ENCODE results near the gene MPL. TPM values are rescaled to one million over a fixed set of nuclear protein-coding genes. Genes with fewer than 3 reads are reported as not detected.

Gene MPL
- total RNA-seq, 1 experiment from 2014 or later: 0.52 TPM

DNA sequence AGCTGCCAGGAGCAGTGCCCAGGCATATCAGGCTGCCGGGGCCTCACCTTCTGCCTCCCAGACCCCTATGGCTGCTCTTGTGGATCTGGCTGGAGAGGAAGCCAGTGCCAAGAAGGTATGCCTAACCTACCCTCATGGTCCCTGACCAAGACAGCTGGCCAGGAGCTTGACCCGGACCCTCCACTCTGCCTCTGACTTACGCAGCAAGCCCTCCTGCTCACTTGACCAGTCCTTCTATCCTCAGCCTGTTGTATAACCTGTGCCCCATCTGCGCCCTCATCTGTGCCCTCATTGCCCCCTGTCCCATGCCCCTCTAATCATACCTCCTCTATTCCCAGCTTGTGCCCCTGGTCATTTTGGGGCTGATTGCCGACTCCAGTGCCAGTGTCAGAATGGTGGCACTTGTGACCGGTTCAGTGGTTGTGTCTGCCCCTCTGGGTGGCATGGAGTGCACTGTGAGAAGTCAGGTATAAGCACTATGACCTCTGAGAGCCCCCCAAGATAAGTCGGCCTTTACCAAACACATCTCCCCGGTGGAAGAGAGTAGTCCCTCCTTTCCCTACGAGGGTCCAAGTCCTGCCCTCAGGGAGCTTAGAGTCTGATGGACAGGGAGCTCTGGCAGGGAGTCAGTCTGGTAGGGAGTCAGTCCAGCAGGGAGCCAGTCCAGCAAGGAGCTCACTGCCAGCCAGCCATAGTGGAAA, 30.0 kb upstream of the MPL start:
- BruUV-seq (replicated peaks): no TSS peak
- H3K9me3 Mint-ChIP-seq (ENCODE audit: low read depth, unreplicated experiment): no peaks in the 10 kb centered on the region
- H3K27ac Mint-ChIP-seq (ENCODE audit: unreplicated experiment): no peak overlapping the region
- intact Hi-C loops (cut with micrococcal nuclease; ENCODE audit: unreplicated experiment): no loop called here
- TF ChIP-seq CTCF (IDR thresholded peaks at IDR 0.05; ENCODE audit: unreplicated experiment): no peak
- no peaks in the 10 kb centered on the region for H3K4me1 Mint-ChIP-seq (ENCODE audit: low read depth, unreplicated experiment)
- CTCF ChIA-PET: no interaction called here
- H3K4me3 Mint-ChIP-seq (ENCODE audit: low read depth, unreplicated experiment): no peak overlapping the region
- H3K36me3 Mint-ChIP-seq (ENCODE audit: insufficient read depth, unreplicated experiment): peaks cover 4% of the 10 kb centered on the region
- DNase-seq: no peak
- peaks cover 61% of the 10 kb centered on the region for H3K27me3 Mint-ChIP-seq (ENCODE audit: unreplicated experiment)

GRCh38 chr1:43308635-43309404, 28.8 kb upstream of the MPL start:
- DNase-seq: no peak
- BruUV-seq (replicated peaks): no TSS peak
- CTCF ChIA-PET: no interaction called here
- no peaks in the 10 kb centered on the region for H3K9me3 Mint-ChIP-seq (ENCODE audit: low read depth, unreplicated experiment)
- peaks cover 5% of the 10 kb centered on the region for H3K36me3 Mint-ChIP-seq (ENCODE audit: insufficient read depth, unreplicated experiment)
- no peak for TF ChIP-seq CTCF (IDR thresholded peaks at IDR 0.05; ENCODE audit: unreplicated experiment)
- H3K27me3 Mint-ChIP-seq (ENCODE audit: unreplicated experiment): peaks cover 52% of the 10 kb centered on the region
- intact Hi-C loops (cut with micrococcal nuclease; ENCODE audit: unreplicated experiment): no loop called here
- H3K4me1 Mint-ChIP-seq (ENCODE audit: low read depth, unreplicated experiment): no peaks in the 10 kb centered on the region
- no peak overlapping the region for H3K27ac Mint-ChIP-seq (ENCODE audit: unreplicated experiment)
- no peak overlapping the region for H3K4me3 Mint-ChIP-seq (ENCODE audit: low read depth, unreplicated experiment)

DNA sequence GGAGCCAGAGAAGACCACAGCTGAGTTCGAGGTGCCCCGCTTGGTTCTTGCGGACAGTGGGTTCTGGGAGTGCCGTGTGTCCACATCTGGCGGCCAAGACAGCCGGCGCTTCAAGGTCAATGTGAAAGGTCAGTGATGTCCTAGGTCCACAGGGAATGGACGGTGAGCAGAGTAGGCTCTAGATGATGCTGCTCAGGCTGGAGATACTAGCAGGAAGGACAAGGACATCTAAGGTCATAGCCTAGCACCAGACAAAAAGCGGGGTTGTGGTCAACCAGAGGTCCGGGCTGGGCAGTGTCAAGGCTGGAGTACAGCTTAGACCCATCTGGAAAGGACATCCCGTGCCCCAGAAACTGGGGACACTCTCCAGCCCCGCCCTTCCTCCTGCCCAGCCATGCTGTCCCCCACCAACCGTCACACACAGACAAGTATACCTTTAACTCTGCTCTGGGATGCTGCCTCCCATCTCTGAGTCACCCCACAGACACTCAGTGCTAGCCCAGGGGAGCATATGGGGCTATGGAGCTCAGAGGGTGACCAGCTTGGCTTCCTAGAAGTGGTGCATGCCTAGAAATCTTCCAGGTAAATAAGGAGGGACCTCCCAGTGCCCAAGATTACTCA, 28.1 kb upstream of the MPL start:
- Mint-ChIP-seq H3K9me3 (ENCODE audit: low read depth, unreplicated experiment) (no peaks in the 10 kb centered on the region), H3K4me3 (ENCODE audit: low read depth, unreplicated experiment) (no peak overlapping the region), H3K36me3 (ENCODE audit: insufficient read depth, unreplicated experiment) (peaks cover 5% of the 10 kb centered on the region), H3K4me1 (ENCODE audit: low read depth, unreplicated experiment) (no peaks in the 10 kb centered on the region), H3K27me3 (ENCODE audit: unreplicated experiment) (peaks cover 45% of the 10 kb centered on the region), H3K27ac (ENCODE audit: unreplicated experiment) (no peak overlapping the region)
- no peak for TF ChIP-seq CTCF (IDR thresholded peaks at IDR 0.05; ENCODE audit: unreplicated experiment)
- CTCF ChIA-PET: interaction anchor here (0.8 kb wide), 1 partner anchor 32 kb away, joined by 3 read pairs; no protein-coding TSS in a partner anchor
- DNase-seq: no peak
- BruUV-seq (replicated peaks): no TSS peak
- intact Hi-C loops (cut with micrococcal nuclease; ENCODE audit: unreplicated experiment): no loop called here

GRCh38 chr1:43311521-43311920, 26.1 kb upstream of the MPL start:
- Mint-ChIP-seq H3K4me3 (ENCODE audit: low read depth, unreplicated experiment) (no peak overlapping the region), H3K27ac (ENCODE audit: unreplicated experiment) (no peak overlapping the region), H3K9me3 (ENCODE audit: low read depth, unreplicated experiment) (no peaks in the 10 kb centered on the region), H3K4me1 (ENCODE audit: low read depth, unreplicated experiment) (no peaks in the 10 kb centered on the region), H3K36me3 (ENCODE audit: insufficient read depth, unreplicated experiment) (peaks cover 5% of the 10 kb centered on the region), H3K27me3 (ENCODE audit: unreplicated experiment) (peaks cover 33% of the 10 kb centered on the region)
- no peak for TF ChIP-seq CTCF (IDR thresholded peaks at IDR 0.05; ENCODE audit: unreplicated experiment)
- no TSS peak for BruUV-seq (replicated peaks)
- no peak for DNase-seq
- CTCF ChIA-PET: interaction anchor here (0.7 kb wide), 1 partner anchor 362 kb away, joined by 3 read pairs; no protein-coding TSS in a partner anchor
- intact Hi-C loops (cut with micrococcal nuclease; ENCODE audit: unreplicated experiment): no loop called here

All from Calu3 (cell line).